Keratinocyte (primary cell): ENCODE results near the gene PFAS. TPM values are rescaled to one million over a fixed set of nuclear protein-coding genes. Genes with fewer than 3 reads are reported as not detected.

Experiments used
- DNase-seq: peaks from one replicate; pipeline ENCODE4 v3.0.0-alpha.2; 2011; ENCODE audit warnings: low read depth, missing footprints, low spot score
- FAIRE-seq: peaks from 2 replicates; lab custom pipeline; 2011; peaks lifted over from hg19 to GRCh38; lab: Jason Lieb, UNC
- H2AFZ ChIP-seq: 2 replicates; pipeline ENCODE4 v1.6.0; 2012; ENCODE audit warnings: low read length, control low read depth, inconsistent platforms; ENCODE audit not compliant: control insufficient read depth
- H3K27ac ChIP-seq: 2 replicates; pipeline ENCODE4 v1.5.1; 2011; ENCODE audit warnings: low read length; ENCODE audit not compliant: control insufficient read depth, insufficient read depth
- H3K27me3 ChIP-seq: 3 replicates; pipeline ENCODE4 v1.6.0; 2011; ENCODE audit warnings: low read length; ENCODE audit not compliant: control insufficient read depth, insufficient read depth; ENCODE audit errors: extremely low read depth
- H3K36me3 ChIP-seq, 2 experiments: 2 replicates in 1 of 2; 3 replicates in 1 of 2; pipeline ENCODE4 v1.5.1; 2011; ENCODE audit warnings: low read length in 2 of 2, mild to moderate bottlenecking in 1 of 2; ENCODE audit not compliant: control insufficient read depth in 2 of 2, insufficient read depth in 2 of 2; ENCODE audit errors: extremely low read depth in 1 of 2
- H3K4me1 ChIP-seq: 3 replicates; pipeline ENCODE4 v1.5.1; 2011; ENCODE audit warnings: low read length; ENCODE audit not compliant: control insufficient read depth, insufficient read depth; ENCODE audit errors: extremely low read depth
- H3K4me2 ChIP-seq: 3 replicates; pipeline ENCODE4 v1.6.0; 2011; ENCODE audit warnings: low read depth, low read length; ENCODE audit not compliant: control insufficient read depth, insufficient read depth; ENCODE audit errors: extremely low read depth
- H3K4me3 ChIP-seq, 3 experiments: fragments of 200-600 bp in 1 of 3; sonication (generic) in 1 of 3; 2 replicates in 2 of 3; 3 replicates in 1 of 3; pipeline ENCODE4 v1.5.1; 2011 to 2016; ENCODE audit warnings: low read length in 3 of 3, mild to moderate bottlenecking in 3 of 3, control low read depth in 2 of 3, inconsistent platforms in 1 of 3, low read depth in 1 of 3, mixed read lengths in 1 of 3, mixed run types in 1 of 3, moderate library complexity in 1 of 3; ENCODE audit not compliant: control insufficient read depth in 2 of 3, insufficient read depth in 2 of 3; ENCODE audit errors: extremely low read depth in 1 of 3
- H3K79me2 ChIP-seq: 2 replicates; pipeline ENCODE4 v1.6.0; 2012; ENCODE audit warnings: low read length; ENCODE audit not compliant: control insufficient read depth, insufficient read depth
- H3K9ac ChIP-seq: 3 replicates; pipeline ENCODE4 v1.6.0; 2011; ENCODE audit warnings: low read length; ENCODE audit not compliant: control insufficient read depth, insufficient read depth; ENCODE audit errors: extremely low read depth
- H3K9me1 ChIP-seq: 3 replicates; pipeline ENCODE4 v1.6.0; 2011; ENCODE audit warnings: low read length; ENCODE audit not compliant: control insufficient read depth, insufficient read depth; ENCODE audit errors: extremely low read depth
- H3K9me3 ChIP-seq: 2 replicates; pipeline ENCODE4 v1.5.1; 2012; ENCODE audit warnings: low read depth, low read length; ENCODE audit not compliant: control insufficient read depth
- H4K20me1 ChIP-seq: 3 replicates; pipeline ENCODE4 v1.6.0; 2011; ENCODE audit warnings: low read length; ENCODE audit not compliant: control insufficient read depth, insufficient read depth; ENCODE audit errors: extremely low read depth
- EZH2 ChIP-seq: IDR thresholded peaks from one replicate; pipeline ENCODE4 v1.6.1; 2012; ENCODE audit warnings: inconsistent platforms, mild to moderate bottlenecking, low read length, moderate library complexity
- dilution Hi-C: fragments of 300-500 bp; cut with MboI; formaldehyde crosslinking; loops from one replicate; pipeline ENCODE4 v1.7.0; 2020; ENCODE audit warnings: low sequenced_read_pairs; ENCODE audit not compliant: extremely low pct_ligation_motif_present
- polyA minus RNA-seq, 3 experiments: library from RNA; depleted of rRNA, polyadenylated mRNA; stranded (reverse); fragments of >200 nt; gene quantifications; 1 replicate in 1 of 3; 2 replicates in 1 of 3; 3 replicates in 1 of 3; pipeline ENCODE4 v1.2.3, GENCODE V29; 2011
- polyA plus RNA-seq, 5 experiments: library from polyadenylated mRNA; depleted of rRNA in 3 of 5; stranded (reverse) in 3 of 5; stranded (forward) in 1 of 5; unstranded in 1 of 5; fragments of >200 nt; gene quantifications; 1 replicate in 1 of 5; 2 replicates in 3 of 5; 3 replicates in 1 of 5; pipeline versions ENCODE4 v1.2.1 to v1.2.3, GENCODE V29; 2011 to 2012; ENCODE audit warnings: missing spikeins in 2 of 5, low read depth in 1 of 5, low replicate concordance in 1 of 5
- TF ChIP-seq, protein P1 (sequence below), 3 experiments: IDR thresholded peaks in 1 of 3; conservative IDR thresholded peaks in 1 of 3; optimal IDR thresholded peaks in 1 of 3; 2 replicates in 2 of 3; 3 replicates in 1 of 3; pipeline versions ENCODE3 to v1.5.1; 2011; ENCODE audit warnings: low read length in 3 of 3, mild to moderate bottlenecking in 3 of 3, moderate library complexity in 2 of 3, control low read depth in 1 of 3, inconsistent platforms in 1 of 3; ENCODE audit not compliant: insufficient read depth in 2 of 3; ENCODE audit errors: extremely low read depth in 1 of 3

The PFAS gene, protein sequence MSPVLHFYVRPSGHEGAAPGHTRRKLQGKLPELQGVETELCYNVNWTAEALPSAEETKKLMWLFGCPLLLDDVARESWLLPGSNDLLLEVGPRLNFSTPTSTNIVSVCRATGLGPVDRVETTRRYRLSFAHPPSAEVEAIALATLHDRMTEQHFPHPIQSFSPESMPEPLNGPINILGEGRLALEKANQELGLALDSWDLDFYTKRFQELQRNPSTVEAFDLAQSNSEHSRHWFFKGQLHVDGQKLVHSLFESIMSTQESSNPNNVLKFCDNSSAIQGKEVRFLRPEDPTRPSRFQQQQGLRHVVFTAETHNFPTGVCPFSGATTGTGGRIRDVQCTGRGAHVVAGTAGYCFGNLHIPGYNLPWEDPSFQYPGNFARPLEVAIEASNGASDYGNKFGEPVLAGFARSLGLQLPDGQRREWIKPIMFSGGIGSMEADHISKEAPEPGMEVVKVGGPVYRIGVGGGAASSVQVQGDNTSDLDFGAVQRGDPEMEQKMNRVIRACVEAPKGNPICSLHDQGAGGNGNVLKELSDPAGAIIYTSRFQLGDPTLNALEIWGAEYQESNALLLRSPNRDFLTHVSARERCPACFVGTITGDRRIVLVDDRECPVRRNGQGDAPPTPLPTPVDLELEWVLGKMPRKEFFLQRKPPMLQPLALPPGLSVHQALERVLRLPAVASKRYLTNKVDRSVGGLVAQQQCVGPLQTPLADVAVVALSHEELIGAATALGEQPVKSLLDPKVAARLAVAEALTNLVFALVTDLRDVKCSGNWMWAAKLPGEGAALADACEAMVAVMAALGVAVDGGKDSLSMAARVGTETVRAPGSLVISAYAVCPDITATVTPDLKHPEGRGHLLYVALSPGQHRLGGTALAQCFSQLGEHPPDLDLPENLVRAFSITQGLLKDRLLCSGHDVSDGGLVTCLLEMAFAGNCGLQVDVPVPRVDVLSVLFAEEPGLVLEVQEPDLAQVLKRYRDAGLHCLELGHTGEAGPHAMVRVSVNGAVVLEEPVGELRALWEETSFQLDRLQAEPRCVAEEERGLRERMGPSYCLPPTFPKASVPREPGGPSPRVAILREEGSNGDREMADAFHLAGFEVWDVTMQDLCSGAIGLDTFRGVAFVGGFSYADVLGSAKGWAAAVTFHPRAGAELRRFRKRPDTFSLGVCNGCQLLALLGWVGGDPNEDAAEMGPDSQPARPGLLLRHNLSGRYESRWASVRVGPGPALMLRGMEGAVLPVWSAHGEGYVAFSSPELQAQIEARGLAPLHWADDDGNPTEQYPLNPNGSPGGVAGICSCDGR (N-terminal part only)
- 10.3 to 14.1 TPM (median 13.5 TPM) in 3 replicates for polyA plus RNA-seq
- 3.5 TPM for polyA plus RNA-seq (2011; ENCODE audit: low read depth)
- polyA plus RNA-seq (2011; cell fraction: cytosol; rRNA removed) = 4.5 and 5.2 TPM in 2 replicates
- 30.3 and 35.8 TPM in 2 replicates for polyA plus RNA-seq (2011; cell fraction: nucleus; rRNA removed)
- 3.9 and 13.7 TPM in 2 replicates for polyA plus RNA-seq (2012; ENCODE audit: low replicate concordance)
- polyA minus RNA-seq = 29.1 to 89.9 TPM (median 36.8 TPM) in 3 replicates
- polyA minus RNA-seq (2011; cell fraction: cytosol; rRNA and poly(A)+ RNA removed) = 20.1 TPM
- polyA minus RNA-seq (2011; cell fraction: nucleus; rRNA and poly(A)+ RNA removed) = 19.1 and 20.4 TPM in 2 replicates

- H3K36me3 ChIP-seq = peaks cover 3 to 9% of the 10 kb centered on the region in 2 experiments
- TF ChIP-seq, protein P1, sequence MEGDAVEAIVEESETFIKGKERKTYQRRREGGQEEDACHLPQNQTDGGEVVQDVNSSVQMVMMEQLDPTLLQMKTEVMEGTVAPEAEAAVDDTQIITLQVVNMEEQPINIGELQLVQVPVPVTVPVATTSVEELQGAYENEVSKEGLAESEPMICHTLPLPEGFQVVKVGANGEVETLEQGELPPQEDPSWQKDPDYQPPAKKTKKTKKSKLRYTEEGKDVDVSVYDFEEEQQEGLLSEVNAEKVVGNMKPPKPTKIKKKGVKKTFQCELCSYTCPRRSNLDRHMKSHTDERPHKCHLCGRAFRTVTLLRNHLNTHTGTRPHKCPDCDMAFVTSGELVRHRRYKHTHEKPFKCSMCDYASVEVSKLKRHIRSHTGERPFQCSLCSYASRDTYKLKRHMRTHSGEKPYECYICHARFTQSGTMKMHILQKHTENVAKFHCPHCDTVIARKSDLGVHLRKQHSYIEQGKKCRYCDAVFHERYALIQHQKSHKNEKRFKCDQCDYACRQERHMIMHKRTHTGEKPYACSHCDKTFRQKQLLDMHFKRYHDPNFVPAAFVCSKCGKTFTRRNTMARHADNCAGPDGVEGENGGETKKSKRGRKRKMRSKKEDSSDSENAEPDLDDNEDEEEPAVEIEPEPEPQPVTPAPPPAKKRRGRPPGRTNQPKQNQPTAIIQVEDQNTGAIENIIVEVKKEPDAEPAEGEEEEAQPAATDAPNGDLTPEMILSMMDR (optimal IDR thresholded peaks at IDR 0.05 in 1 of 3, IDR thresholded peaks at IDR 0.05 in 1 of 3, conservative IDR thresholded peaks at IDR 0.05 in 1 of 3; ENCODE audit: extremely low read depth in 1 of 3, insufficient read depth in 2 of 3, low read length in 3 of 3) = no peak
- no peak for TF ChIP-seq EZH2
These were observed at the start of gene PFAS for GRCh38 chr17:8248751-8249607. PFAS (plus strand) TSS chr17:8249289; CDS start chr17:8253938, 4,649 bp downstream.

More at GRCh38 chr17:8248751-8249607, at the start of gene PFAS:
- dilution Hi-C loops = no loop called here
- Histone ChIP-seq H3K27me3 (no peaks in the 10 kb centered on the region), H2AFZ (peak within 1 kb of the TSS; percentile 99), H3K9ac (peak within 1 kb of the TSS; percentile 97), H3K4me3 (peak within 1 kb of the TSS; percentile 61 to 98 (median 87)), H3K79me2 (peaks cover 59% of the 10 kb centered on the region), H4K20me1 (no peaks in the 10 kb centered on the region), H3K27ac (peak within 1 kb of the TSS; percentile 96), H3K4me1 (peaks cover 9% of the 10 kb centered on the region), H3K9me1 (no peaks in the 10 kb centered on the region), H3K9me3 (no peaks in the 10 kb centered on the region), H3K4me2 (peak within 1 kb of the TSS; percentile 94)
- FAIRE-seq (peak; percentile 84), DNase-seq (peak; percentile 82)
